SU-DHL-6 (cell line): Measurements from ENCODE around the gene SDK1.

Experiments
- CTCF ChIP-seq: fragments of 200-600 bp; sonication (generic); IDR thresholded peaks from one replicate; pipeline ENCODE4 v1.5.1; 2017; ENCODE audit warnings: antibody characterized with exemption, mild to moderate bottlenecking, low read length, moderate library complexity; ENCODE audit not compliant: insufficient read depth, poor library complexity, severe bottlenecking
- EZH2phosphoT487 ChIP-seq: fragments of 200-600 bp; sonication (generic), shearing (Covaris generic); conservative IDR thresholded peaks from 2 replicates; pipeline ENCODE4 v1.6.1; 2018; ENCODE audit warnings: mild to moderate bottlenecking, antibody characterized with exemption, low read length, moderate library complexity, mixed read lengths

- TF ChIP-seq CTCF (no peak), EZH2phosphoT487 (no peak)
Measured at GRCh38 chr7:4207011-4207410, 906.0 kb downstream of the SDK1 start.
